T-helper 2 cell (primary cell): ENCODE results near the gene CCDC160.
"Not testable (repeated sequence)": the region's sequence is repeated elsewhere in the genome, so short reads cannot be mapped to it uniquely, and the experiment has no call there.

Experiments used
- DNase-seq, 5 experiments: peaks; one replicate each; pipeline versions ENCODE4 v3.0.0 to v3.0.0-alpha.2; 2012 to 2022
- total RNA-seq, 2 donors: gene quantifications; one replicate each; lab custom pipeline; 2026; lab: John Stamatoyannopoulos, UW

Gene CCDC160
- total RNA-seq: 0 reads per million in 2 donors

DNA sequence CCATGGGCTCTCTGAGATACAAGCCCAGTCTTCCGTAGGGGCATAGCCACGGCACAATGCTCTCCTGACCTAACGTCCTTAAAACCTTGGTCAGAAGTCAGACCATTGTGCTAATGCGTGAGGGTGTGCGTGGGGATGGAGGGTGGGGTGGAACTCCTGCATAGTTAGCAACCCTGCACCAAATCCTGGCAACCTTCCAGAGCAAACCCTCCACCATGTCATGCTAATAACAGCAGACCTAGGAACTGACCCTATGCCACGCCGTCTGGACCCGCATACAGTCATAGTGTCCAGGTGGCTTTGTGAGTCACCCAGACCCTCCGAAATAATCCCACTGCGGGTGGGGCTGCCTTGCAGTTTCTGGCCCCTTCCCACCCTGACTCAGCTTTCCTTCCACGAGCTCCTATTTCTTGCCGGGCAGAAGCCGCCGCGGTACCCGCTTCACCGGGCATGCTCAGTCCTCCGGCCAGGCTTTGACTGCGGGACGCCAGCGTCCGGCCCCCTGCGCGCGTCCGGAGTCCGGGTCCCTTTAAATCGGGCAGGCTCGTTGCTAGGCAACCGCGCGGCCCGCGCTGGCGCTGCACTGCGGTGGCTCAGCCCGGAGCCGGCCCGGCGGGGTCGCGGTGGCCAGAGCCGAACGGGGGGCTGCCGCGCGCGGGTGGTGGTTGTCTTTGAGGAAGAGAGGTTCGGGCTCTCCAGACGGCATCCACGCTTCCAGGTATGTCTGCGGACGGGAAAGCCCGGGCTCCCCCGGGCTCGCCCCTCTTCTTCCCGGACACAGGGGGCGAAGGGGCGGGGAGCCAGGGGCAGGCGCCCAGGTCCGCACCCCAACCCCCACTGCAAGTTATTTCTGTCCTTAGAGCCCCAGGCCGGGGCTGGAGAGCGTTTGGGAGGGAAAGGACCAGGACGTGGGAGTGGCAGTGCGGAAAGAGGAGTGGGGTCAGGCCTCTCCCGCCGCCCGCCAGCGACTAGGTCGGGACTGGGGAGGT is at the start of gene CCDC160:
TSS of gene CCDC160 (plus strand) at position 557 of the 989 bp plus-strand sequence. CDS start 7,619 bp downstream, outside the sequence.
- peak in 1 of 5 experiments; percentile 13 for DNase-seq

DNA sequence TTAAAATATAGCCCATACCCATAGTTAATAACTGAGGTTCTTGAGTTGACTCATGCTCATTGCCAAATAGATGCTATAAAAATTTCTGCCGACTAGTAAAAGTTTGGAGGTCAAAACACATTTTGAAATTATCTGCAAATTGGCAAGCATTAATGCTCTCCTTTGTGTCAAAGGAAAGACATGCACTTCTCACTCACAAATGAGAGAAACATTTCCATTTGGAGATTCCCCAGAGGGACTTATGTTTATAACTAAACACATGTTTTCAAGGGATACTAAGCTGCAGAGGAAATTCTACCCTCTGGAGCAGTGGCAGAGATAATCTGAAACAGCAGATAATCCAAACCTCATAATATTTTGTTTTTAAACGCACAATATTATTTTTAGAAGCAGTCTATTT is 45.7 kb upstream of the CCDC160 start:
- no peak for DNase-seq

DNA sequence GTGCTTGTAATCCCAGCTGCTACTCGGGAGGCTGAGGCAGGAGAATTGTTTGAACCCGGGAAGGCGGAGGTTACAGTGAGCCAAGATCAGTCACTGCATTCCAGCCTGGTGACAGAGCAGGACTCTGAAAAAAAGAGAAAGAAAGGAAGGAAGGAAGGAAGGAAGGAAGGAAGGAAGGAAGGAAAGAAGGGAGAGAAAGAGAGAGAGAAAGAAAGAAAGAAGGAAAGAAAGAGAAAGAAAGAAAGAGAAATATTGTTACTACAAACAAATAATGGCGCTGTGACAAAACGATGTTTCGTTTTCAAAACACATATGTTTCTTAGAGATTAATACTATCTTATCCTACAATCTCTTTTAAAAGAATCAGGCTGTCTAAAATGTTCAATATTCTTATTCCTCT is 42.1 kb upstream of the CCDC160 start:
- no peak for DNase-seq

DNA sequence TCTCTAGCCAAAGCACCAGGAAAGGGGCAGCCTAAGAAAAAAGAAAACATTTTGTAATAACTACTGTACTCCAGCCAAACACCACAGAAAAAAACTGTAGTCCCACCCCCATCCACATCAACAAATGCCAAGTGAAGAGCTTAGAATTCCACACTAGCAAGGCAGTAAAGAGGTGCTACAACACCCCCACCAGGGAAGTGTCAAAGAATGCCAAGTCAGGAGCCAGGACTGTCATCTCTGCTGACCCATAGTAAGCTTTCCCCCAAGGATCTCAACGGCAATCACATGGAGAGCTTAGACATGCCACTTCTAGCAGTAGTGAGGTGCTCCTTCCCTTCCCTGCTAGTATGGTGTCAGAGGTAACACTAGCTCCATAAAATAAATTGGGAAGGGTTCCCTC is 34.4 kb upstream of the CCDC160 start:
- no peak for DNase-seq

DNA sequence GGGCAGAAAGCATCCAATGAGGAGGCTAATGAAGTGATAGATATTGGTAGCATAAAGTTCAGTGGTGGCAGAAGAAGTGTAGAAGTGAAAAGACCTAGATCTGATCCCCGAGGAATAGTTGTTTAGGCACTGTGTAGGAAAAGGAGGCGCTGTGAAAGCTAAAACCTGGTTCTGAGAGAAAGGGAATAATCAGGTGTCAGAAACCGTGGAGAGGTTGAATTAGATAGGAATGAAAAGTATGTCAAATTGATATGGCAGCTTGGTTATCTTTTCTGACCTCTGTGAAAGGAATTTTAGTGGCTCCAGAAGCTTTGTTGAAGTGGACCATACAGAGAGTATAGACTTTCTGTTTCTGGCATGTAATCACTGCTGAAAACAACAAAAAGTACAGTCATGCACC is 30.8 kb upstream of the CCDC160 start:
- DNase-seq: no peak

DNA sequence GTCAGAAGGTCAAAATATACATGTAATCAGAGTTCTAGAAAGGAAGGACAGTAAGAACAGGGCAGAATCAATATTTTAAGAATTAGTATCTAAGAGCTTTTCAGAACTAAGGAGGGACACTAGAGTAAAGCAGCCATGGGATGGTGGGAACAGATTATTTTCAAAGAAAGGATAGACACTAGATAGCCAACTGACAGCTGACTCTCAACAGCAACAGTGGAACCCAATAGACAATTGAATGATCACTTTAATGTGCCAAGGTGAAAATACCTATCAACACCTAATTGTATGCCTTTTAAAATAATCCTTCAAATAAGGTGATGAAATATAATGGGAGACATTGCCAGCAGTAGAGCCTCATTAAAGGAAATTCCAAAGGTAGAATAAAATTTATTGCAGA is 26.5 kb upstream of the CCDC160 start:
- no peak for DNase-seq

DNA sequence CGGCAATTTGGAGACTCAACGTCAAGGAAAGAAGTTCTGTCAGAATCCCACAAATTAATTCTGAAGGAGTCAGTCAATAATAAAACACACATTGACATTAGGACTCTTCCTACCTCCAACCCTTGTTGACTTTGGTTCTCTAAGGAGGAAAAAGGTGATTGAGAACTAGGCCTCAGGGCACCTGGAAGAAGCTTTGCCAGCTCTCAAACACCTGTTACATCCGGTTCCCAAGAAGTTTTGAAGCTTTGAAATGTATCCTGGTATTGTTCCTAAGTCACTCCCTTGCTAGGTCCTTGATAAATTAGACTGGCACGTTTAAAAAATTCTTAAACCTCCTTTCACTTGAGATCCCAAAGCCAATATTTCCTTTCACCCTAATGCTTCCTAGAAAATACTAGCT is 1.7 kb upstream of the CCDC160 start:
- no peak for DNase-seq

DNA sequence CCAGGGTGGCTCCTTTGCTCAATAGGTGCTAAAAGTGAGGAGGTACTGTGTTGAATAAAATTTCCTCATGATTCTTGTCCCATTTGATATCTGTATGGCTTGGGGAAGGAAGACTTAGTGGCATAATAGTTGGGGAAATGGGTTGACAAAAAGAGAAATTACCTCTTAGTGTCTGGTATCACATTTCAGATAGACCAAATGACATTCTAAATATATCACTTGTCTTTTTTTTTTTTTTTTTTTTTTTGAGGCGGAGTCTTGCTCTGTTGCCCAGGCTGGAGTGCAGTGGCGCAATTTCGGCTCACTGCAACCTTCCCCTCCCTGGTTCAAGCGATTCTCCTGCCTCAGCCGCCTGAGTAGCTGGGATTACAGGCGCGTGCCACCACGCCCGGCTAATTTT is 1.2 kb downstream of the CCDC160 start:
- DNase-seq: not testable (repeated sequence)

DNA sequence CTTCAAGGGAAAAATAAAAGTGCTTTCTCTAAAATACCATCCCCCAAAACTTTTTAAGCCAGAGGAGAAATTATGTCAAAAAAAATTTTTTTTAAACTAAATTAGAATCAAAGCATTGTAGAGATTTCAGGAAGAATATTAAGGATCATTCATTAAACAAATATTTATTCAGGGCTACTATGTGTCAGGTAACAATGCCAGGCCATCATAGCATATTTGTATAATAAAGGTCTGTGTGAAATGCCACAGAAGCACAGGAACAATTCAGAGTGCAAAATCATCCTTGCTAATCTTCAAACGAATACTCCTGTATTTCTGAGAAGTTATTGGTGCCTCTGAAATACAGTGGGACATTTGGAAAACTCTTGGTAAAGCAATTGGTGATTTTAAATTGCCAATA is 2.0 kb downstream of the CCDC160 start:
- DNase-seq: no peak

DNA sequence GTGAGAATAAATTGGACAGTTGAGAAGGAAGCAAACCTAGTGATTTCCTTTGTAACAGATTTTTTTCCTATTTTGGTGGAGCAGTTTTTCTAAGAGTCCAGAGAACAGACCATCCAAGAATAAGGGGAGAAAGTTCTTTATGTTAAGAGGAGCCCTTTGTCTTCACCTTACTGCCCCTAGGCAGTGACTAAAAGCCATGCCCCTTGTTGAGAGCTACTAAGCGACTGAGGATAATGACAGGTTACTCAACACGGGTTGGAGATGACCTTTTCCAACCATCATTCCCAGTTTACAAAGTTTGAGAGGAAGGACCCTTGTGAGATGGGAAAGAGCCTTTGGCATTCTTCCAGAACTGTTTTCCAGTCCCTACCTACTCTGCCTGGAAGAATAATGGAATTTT is 3.2 kb downstream of the CCDC160 start:
- no peak for DNase-seq

DNA sequence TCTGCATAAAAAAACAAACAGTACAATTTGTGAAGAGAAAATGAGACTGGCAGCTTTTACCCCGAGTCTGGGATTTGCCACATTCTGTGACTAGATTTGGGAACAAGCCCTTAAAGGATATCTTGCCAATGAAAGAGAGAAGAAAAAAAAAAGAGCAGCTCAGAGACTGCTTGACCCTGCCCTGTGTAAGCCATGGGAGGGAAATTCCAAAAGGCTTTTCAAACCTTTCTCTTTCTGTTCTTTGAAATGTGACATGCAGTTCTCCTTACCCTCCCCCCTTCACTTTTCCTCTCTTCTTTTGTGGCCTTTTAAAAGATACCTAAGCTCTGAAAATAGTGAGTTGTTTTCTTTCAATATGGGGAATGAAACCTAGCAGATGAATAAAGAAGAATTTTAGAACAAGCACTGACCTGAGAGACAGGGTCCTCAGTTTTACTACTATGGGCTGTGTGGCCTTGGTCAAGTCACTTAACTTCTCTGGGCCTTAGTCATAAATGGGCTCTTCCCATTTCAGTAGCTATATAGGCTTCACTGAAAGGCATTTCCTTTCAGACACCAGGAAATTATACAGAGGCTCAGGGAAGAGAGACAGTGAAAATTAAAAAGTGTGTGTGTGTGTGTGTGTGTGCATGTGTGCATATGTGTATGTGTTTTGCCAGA is 5.1 kb downstream of the CCDC160 start:
- no peak for DNase-seq

DNA sequence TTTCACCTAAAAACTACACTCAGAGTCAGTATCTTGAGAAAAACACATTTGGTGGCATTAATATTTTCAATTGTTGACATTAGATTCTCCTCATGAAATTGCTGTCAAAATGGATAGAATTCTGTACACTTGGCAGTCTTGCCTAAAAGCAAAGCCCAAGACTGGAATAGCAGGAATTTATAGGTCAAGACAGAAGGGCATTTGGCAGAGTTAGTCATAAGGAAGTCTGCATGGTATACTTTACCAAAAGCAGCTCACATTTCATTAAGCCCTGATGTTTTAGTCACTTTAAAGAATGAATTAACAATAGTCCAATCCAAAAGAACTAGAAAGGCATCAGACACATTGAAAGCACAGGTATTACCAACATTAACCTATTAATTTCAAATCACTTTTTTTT is 7.1 kb downstream of the CCDC160 start:
- no peak for DNase-seq

DNA sequence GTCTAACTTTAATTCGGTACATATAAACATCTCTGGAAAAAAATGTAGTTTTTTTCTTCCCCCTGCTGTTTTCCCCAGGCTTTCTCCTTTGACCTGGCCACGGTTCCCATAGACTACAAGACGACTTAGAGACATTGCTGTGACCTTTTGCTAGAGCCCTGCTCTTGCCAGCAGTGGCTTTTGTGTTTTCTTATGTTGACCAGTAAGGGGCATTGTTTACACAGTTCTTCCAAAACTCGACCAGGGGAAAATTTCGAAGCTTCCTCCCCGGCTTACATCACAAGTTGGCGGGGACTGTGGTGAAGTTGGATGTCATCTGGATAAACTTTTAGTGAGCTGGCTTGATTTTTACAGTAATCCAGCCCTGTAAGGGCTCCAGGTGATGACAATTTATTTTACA is 9.3 kb downstream of the CCDC160 start:
- DNase-seq: no peak

DNA sequence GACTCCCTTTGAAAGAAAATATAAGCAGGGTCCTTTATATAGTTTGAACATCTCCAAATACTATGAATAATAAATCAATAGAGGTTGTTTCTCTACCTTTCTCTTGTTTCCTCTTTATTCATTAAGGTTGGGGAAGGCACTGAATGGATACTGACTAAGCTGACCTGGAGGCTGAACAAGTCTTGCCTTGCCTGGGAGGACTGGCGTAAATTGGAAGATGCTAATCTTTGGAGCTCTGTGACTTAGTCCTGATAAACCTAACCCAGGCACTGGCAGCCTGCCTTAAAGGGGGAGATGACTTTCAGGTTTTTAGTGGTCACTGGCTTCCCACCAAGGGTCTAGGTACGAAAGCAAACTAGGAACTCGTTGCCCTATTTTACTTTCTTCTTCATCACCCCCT is 10.5 kb downstream of the CCDC160 start:
- no peak for DNase-seq

DNA sequence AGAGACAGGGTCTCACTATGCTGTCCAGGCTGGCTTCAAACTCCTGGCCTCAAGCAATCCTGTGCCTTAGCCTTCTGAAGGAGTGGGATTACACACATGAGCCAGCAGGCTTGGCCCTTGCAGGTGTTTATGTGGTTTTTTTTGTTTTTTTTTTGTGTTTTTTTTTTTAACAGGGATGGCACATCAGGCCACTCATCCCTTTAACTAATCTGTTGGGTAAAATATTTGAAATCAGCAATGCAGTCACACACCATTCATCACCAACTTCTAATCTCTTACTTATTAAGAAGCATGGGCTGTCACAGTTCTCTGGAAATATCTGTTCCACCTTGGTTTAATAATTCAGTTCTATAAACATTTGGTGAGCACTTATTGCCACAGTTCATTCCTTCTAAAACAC is 12.3 kb downstream of the CCDC160 start:
- DNase-seq: no peak

DNA sequence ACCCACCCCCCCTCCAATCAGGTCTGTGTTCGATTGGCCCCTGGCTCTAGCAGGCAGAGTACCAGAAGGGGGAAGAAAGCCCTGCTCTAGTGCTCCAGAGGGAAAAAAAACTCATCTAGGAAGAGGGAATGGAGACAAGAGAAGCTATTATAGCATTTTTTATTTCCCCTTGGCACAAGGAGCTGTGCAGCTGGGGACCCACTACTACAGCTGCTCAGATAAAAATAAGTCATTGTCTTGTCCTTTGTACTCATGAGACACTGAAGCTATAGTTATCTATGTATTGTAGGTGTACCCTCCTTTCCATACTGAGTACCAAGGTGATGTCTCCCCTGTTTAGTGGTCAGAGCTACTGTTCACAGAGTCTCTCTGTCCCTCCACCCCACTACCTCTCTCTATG is 14.3 kb downstream of the CCDC160 start:
- no peak for DNase-seq

DNA sequence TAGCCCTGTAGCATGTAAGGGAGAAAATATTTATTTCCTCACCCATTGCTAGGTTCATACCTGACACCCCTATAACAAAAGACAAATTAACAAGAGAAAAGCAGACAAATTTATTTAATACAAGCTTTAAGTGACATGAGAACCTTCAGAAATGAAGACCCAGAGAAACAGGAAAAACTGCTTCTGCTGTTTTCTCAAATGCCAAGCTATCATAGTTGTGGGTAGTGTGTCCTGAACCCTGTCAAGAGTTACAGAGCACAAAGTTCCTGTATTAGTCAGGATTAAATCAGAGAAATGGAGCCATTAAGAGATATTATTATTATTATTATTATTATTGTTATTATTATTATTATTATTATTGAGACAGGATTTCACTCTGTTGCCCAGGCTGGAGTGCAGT is 17.5 kb downstream of the CCDC160 start:
- DNase-seq: no peak

DNA sequence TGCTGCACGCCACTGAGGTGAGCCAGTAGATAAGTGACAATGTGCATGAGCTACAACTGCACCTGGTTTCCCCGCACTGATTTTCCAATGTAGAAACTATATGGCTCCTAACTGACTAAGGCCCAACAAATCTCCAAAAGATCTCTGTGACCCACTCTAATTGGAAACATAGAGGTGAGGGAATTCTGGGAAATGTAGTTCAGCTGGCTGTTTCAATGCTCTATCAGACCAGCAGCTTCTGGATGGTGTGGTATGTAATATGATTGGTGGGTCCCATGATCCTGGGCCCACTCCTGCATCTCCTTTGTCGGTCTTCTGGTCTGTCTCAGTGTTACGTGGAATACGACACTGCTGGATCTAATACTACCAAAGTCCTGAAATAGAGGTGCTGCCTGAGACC is 18.6 kb downstream of the CCDC160 start:
- DNase-seq: no peak

DNA sequence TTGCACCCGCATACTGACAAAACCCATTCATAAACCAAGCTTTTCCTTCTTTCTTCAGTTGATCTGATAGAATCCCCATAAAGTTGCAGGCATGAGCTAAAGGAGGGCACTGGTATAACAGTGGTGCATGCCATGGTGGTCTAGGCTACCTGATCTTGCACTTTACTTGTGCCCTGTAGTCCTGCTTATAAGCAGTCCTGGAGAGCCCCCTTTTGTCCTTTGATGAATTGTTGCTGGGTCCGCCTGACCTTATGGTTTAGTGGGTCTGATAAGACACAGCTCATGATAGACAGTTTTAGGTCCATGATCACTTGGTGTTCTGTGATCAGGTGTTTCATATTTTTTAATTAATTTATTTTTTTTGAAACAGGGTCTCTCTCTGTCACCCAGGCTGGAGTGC is 19.7 kb downstream of the CCDC160 start:
- DNase-seq: no peak

DNA sequence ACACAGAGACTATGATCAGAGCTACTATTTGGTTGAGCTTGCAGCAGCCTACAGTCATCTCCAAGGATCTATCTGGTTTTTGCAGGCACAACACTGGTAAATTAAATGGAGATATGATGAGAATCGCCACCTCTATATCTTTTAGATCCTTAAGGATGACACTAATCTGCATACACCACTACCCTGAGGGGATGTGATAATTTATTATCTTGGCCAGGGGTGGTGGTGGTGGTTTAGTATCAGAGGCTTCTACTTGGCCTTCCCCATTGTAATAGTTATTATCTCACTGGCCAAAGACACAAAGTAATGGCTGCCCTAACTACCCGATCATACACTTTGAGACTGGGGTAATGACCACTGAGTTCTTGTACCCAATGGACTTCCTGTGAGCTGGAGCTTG is 21.2 kb downstream of the CCDC160 start:
- DNase-seq: no peak

DNA sequence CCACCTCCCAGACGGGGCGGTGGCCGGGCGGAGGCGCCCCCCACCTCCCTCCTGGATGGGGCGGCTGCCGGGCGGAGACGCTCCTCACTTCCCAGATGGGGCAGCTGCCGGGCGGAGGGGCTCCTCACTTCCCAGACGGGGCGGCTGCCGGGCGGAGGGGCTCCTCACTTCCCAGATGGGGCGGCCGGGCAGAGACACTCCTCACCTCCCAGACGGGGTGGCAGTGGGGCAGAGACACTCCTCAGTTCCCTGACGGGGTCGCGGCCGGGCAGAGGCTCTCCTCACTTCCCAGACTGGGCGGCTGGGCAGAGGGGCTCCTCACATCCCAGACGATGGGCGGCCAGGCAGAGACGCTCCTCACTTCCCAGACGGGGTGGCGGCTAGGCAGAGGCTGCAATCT is 49.0 kb downstream of the CCDC160 start:
- not testable (repeated sequence) for DNase-seq

DNA sequence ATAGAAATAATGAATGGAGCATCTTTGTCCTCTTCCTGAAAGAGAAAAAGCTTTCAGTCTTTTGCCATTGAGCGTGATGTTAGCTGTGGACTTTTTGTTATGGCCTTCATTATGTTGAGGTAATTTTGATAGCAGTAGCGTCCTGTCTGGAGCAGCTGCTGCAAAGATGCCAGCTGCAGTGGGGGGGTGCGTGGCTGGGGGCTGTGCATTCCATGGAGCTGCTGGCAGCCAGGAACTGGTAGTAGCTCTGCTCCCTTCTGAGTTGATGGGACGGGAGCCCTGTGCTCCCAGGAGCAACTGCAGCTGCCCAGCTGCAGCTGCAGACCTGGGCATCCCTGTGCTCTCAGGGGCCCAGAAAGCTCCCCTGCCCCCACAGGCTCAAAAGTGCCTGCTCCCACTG is 50.4 kb downstream of the CCDC160 start:
- no peak for DNase-seq

DNA sequence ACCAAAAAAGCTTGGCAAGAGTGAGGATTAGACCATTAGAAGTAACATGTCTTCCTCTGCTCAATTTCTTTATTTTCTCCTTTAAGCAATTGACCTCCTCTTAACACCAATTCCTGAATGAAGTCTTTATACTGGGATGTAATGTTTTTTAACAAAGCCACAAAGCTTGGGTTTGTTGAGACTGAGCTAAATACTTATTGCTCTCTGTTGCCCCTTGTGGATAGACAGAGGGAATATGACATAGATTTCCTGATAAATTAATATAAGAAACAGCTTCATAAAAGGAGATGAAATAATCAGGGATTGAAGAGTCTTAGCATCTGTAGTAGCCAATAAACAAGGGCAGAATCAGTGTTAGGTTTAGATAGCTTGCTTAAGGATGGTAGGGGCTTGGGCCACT is 57.6 kb downstream of the CCDC160 start:
- no peak for DNase-seq
